ENCODE measurements around the gene TRIM45.
A peak's percentile ranks its signal among the peaks of the same experiment; 100 is the strongest.

Gene TRIM45

DNA sequence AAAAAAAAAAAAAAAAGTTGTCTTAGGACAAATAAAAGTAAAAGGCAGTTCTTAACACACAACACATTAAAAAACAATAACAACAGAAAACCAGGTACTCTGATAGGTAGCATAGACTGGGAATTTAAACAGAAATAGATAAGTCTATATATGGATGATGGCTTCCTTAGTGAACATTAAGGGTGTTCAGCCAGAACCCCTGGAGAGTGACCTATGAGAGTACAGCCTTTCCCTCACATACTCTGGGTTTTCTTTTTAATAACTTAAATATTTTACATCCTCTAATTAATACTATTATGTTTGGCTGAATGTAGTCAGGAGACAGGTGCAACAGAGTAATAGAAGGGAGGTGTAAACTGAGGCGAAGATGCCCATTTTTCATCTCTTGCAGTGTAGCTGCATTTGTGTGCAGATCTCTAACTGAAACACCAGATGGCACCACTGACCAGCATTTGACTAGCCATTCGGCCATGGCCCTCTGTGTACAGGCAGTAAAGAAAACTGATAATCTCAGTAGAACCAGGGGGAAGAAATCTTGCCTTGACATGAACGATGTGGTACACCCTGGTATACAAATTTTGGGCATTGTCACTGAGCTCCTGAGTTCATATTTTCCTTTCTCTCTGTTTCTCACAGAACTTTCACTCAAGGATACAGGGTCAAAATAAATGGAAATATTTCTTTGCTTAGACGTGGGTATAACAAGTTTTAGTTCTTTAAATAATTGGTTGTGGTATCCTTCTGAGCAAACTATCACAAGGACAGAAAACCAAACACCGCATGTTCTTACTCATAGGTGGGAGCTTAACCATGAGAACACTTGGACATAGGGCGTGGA, 53.8 kb downstream of the TRIM45 start:
- Mint-ChIP-seq H3K27me3 (no peaks in the 10 kb centered on the region), H3K27ac (no peak overlapping the region), H3K4me1 (peaks cover 43% of the 10 kb centered on the region), H3K36me3 (ENCODE audit: low read depth) (peaks cover 68% of the 10 kb centered on the region), H3K4me3 (no peak overlapping the region), H3K9me3 (no peaks in the 10 kb centered on the region)
- ATAC-seq = peak; percentile 65
- no peak for DNase-seq

DNA sequence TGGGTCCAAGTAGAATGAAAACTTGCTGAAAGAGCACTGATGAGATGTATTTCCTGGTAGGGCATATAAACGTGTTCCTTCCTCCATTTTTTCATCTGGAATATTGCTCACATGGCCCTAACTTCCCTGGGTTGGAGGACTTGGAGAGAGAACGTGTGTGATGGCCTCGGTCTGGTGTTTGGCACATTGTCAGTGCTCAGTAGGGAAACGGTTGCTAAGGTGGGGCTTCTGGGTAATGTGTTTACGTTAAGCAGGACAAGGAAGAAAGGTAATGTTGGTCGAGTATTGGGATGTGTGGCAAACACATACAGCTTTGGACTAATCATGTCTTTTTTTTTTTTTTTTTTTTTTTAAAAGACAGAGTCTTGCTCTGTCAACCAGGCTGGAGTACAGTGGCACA, 55.2 kb downstream of the TRIM45 start:
- Mint-ChIP-seq H3K27me3 (no peaks in the 10 kb centered on the region), H3K4me1 (peaks cover 57% of the 10 kb centered on the region), H3K27ac (peak overlapping the region; percentile 4), H3K4me3 (no peak overlapping the region), H3K36me3 (ENCODE audit: low read depth) (peaks cover 74% of the 10 kb centered on the region), H3K9me3 (no peaks in the 10 kb centered on the region)
- DNase-seq (no peak), ATAC-seq (no peak)

DNA sequence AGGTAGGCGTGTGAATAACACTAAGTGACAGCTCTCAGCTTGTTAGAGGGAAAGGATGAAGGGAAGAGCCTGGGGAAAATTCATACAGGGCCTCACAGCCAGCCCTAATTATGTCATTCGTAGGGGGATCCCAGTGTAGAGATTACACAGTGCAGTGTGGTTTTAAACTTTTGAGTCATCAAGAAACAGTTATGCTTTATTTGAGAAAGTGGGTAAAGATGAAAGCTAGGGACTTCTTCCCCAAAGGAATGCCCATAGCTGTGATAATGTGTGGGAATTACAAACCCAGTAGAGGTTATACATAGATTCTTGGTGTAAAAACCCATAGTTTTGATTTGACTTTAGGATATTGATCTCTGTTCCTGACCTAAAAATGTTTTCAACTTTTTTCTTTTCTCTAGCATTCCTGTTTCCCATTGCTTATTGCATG, 59.5 kb downstream of the TRIM45 start:
- ATAC-seq = peak; percentile 31
- H3K27ac Mint-ChIP-seq = no peak overlapping the region
- H3K9me3 Mint-ChIP-seq = no peaks in the 10 kb centered on the region
- no peak overlapping the region for H3K4me3 Mint-ChIP-seq
- H3K27me3 Mint-ChIP-seq = no peaks in the 10 kb centered on the region
- no peak for DNase-seq
- peaks cover 53% of the 10 kb centered on the region for H3K36me3 Mint-ChIP-seq (ENCODE audit: low read depth)
- H3K4me1 Mint-ChIP-seq = peaks cover 58% of the 10 kb centered on the region
